ENCODE data around the gene SOX21. TPM values are rescaled to one million over a fixed set of nuclear protein-coding genes. Genes with fewer than 3 reads are reported as not detected.
A peak's percentile ranks its signal among the peaks of the same experiment; 100 is the strongest.

SOX21 gene
- total RNA-seq, 1 donor from 2014 or later, result not detected

GRCh38 chr13:94709001-94709834 is 3.1 kb downstream of the SOX21 start:
- Mint-ChIP-seq H3K4me3 (ENCODE audit: unreplicated experiment) (no peak overlapping the region), H3K36me3 (ENCODE audit: unreplicated experiment) (no peaks in the 10 kb centered on the region), H3K4me1 (ENCODE audit: low read depth, unreplicated experiment) (peaks cover 6% of the 10 kb centered on the region), H3K9me3 (ENCODE audit: unreplicated experiment) (peaks cover 18% of the 10 kb centered on the region), H3K27me3 (ENCODE audit: unreplicated experiment) (peaks cover 35% of the 10 kb centered on the region), H3K27ac (ENCODE audit: unreplicated experiment) (no peak overlapping the region)
- no peak for DNase-seq
- no peak for TF ChIP-seq CTCF (IDR thresholded peaks at IDR 0.05; ENCODE audit: partially characterized antibody, unreplicated experiment)

GRCh38 chr13:94708031-94708859 is 4.1 kb downstream of the SOX21 start:
- Mint-ChIP-seq H3K27ac (ENCODE audit: unreplicated experiment) (no peak overlapping the region), H3K4me3 (ENCODE audit: unreplicated experiment) (peak overlapping the region; percentile 44), H3K9me3 (ENCODE audit: unreplicated experiment) (peaks cover 18% of the 10 kb centered on the region), H3K4me1 (ENCODE audit: low read depth, unreplicated experiment) (peaks cover 10% of the 10 kb centered on the region), H3K27me3 (ENCODE audit: unreplicated experiment) (peaks cover 37% of the 10 kb centered on the region), H3K36me3 (ENCODE audit: unreplicated experiment) (no peaks in the 10 kb centered on the region)
- no peak for TF ChIP-seq CTCF (IDR thresholded peaks at IDR 0.05; ENCODE audit: partially characterized antibody, unreplicated experiment)
- peak; percentile 28 for DNase-seq

- H3K27me3 Mint-ChIP-seq (ENCODE audit: unreplicated experiment), result peaks cover 37% of the 10 kb centered on the region
- H3K27ac Mint-ChIP-seq (ENCODE audit: unreplicated experiment), result no peak overlapping the region
- H3K4me1 Mint-ChIP-seq (ENCODE audit: low read depth, unreplicated experiment), result peaks cover 10% of the 10 kb centered on the region
- no peak for TF ChIP-seq CTCF (IDR thresholded peaks at IDR 0.05; ENCODE audit: partially characterized antibody, unreplicated experiment)
- H3K36me3 Mint-ChIP-seq (ENCODE audit: unreplicated experiment), result no peaks in the 10 kb centered on the region
- DNase-seq, result peak; percentile 47
- H3K4me3 Mint-ChIP-seq (ENCODE audit: unreplicated experiment), result peak overlapping the region; percentile 44
- H3K9me3 Mint-ChIP-seq (ENCODE audit: unreplicated experiment), result peaks cover 18% of the 10 kb centered on the region
These were observed 4.8 kb downstream of the SOX21 start for GRCh38 chr13:94707400-94708021.

- Mint-ChIP-seq H3K27me3 (ENCODE audit: unreplicated experiment) (peaks cover 38% of the 10 kb centered on the region), H3K4me3 (ENCODE audit: unreplicated experiment) (no peak overlapping the region), H3K4me1 (ENCODE audit: low read depth, unreplicated experiment) (peaks cover 12% of the 10 kb centered on the region), H3K27ac (ENCODE audit: unreplicated experiment) (no peak overlapping the region), H3K9me3 (ENCODE audit: unreplicated experiment) (peaks cover 18% of the 10 kb centered on the region), H3K36me3 (ENCODE audit: unreplicated experiment) (no peaks in the 10 kb centered on the region)
- TF ChIP-seq CTCF (IDR thresholded peaks at IDR 0.05; ENCODE audit: partially characterized antibody, unreplicated experiment), result no peak
- no peak for DNase-seq
These were observed 5.4 kb downstream of the SOX21 start for GRCh38 chr13:94706843-94707399.
